Right hindlimb (tissue), 1 donor: ENCODE measurements around the gene PCDHA2.
"Not testable (repeated sequence)": the region's sequence is repeated elsewhere in the genome, so short reads cannot be mapped to it uniquely, and the experiment has no call there.

Experiments
- DNase-seq: peaks from one replicate; pipeline ENCODE4 v3.0.0-alpha.2; 2018

The PCDHA2 gene

DNA sequence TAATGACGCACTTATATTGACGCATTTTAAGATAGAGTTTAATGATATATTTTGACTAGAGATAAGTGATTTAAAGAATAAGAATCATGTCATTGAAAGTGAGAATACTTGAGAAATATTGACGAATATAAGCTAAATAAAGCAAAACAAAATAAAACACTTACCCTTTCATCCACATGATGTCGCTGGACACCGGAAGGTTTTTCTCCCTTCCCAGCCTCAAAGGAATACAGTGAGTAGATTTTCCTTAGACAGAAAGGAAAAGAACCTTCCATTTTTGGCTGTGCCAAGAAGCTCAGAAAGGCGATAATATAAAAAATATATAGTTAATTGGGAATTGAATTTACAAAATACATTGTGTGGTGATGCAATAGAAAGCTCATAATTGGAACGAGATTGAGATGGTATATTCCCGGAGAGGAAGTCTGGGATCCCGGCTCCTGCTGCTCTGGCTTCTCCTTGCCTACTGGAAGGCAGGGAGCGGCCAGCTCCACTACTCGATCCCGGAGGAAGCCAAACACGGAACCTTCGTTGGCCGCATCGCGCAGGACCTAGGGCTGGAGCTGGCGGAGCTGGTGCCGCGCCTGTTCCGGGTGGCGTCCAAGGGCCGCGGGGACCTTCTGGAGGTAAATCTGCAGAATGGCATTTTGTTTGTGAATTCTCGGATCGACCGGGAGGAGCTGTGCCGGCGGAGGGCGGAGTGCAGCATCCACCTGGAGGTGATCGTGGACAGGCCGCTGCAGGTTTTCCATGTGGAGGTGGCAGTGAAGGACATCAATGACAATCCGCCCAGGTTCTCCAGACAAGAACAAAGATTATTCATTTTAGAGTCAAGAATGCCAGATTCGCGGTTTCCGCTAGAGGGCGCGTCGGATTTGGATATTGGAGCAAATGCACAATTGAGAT is 27.0 kb downstream of the PCDHA2 start, which contains the start of gene PCDHA5:
TSS of gene PCDHA5 (plus strand) at position 239 of the 906 bp plus-strand sequence.
- no peak for DNase-seq

DNA sequence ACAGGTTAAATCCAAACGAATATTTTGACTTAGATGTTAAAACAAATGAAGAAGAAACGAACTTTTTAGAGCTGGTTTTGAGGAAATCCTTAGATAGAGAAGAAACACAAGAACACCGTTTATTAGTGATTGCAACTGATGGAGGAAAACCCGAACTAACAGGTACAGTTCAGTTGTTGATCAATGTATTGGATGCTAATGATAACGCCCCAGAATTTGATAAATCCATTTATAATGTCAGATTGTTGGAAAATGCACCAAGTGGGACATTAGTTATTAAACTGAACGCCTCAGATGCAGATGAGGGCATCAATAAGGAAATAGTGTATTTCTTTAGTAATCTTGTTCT is 27.6 kb downstream of the PCDHA2 start:
- DNase-seq, result no peak

DNA sequence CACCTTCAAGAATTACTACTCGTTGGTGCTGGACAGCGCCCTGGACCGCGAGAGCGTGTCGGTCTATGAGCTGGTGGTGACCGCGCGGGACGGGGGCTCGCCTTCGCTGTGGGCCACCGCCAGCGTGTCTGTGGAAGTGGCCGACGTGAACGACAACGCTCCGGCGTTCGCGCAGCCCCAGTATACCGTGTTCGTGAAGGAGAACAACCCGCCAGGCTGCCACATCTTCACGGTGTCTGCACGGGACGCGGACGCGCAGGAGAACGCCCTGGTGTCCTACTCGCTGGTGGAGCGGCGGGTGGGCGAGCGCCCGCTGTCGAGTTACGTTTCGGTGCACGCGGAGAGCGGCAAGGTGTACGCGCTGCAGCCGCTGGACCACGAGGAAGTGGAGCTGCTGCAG is 28.3 kb downstream of the PCDHA2 start:
- not testable (repeated sequence) for DNase-seq

DNA sequence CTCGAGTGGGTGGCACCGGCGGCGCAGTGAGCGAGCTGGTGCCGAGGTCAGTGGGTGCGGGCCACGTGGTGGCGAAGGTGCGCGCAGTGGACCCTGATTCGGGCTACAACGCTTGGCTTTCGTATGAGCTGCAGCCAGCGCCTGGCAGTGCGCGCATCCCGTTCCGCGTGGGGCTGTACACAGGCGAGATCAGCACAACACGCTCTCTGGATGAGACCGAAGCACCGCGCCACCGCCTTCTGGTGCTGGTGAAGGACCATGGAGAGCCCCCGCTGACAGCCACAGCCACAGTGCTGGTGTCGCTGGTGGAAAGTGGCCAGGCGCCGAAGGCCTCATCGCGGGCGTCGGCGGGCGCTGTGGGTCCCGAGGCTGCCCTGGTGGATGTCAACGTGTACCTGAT is 28.8 kb downstream of the PCDHA2 start:
- DNase-seq, result no peak

DNA sequence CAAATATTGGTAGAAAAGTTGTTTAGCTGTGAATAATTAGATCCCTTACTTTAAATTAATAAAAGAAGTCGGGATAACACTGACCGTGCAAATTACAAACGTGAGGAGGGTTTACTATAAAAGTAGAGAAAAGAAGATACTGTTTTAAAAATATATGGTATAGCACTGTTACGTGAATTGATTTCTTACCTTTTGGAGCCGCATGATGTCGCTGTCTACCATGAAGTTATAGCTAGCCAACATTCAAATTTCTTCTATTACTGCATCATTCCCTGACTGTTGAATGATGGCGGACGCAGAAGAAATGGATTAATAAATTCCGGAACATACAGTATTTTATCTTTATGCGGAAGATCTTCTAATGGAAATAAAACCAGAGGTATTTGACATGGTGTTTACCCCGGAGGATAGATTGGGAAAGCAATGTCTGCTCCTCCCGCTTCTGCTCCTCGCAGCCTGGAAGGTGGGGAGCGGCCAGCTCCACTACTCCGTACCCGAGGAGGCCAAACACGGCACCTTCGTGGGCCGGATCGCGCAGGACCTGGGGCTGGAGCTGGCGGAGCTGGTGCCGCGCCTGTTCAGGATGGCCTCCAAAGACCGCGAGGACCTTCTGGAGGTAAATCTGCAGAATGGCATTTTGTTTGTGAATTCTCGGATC is 33.2 kb downstream of the PCDHA2 start, which contains the start of gene PCDHA6:
TSS of gene PCDHA6 (plus strand) at position 257 of the 658 bp plus-strand sequence. CDS start at position 389, 132 bp downstream.
- DNase-seq, result no peak

DNA sequence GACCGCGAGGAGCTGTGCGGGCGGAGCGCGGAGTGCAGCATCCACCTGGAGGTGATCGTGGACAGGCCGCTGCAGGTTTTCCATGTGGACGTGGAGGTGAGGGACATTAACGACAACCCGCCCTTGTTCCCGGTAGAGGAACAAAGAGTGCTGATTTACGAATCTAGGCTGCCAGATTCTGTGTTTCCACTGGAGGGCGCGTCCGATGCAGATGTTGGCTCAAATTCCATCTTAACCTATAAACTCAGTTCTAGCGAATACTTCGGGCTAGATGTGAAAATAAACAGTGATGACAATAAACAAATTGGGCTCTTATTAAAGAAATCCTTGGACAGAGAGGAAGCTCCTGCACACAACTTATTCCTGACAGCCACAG is 33.7 kb downstream of the PCDHA2 start:
- no peak for DNase-seq

DNA sequence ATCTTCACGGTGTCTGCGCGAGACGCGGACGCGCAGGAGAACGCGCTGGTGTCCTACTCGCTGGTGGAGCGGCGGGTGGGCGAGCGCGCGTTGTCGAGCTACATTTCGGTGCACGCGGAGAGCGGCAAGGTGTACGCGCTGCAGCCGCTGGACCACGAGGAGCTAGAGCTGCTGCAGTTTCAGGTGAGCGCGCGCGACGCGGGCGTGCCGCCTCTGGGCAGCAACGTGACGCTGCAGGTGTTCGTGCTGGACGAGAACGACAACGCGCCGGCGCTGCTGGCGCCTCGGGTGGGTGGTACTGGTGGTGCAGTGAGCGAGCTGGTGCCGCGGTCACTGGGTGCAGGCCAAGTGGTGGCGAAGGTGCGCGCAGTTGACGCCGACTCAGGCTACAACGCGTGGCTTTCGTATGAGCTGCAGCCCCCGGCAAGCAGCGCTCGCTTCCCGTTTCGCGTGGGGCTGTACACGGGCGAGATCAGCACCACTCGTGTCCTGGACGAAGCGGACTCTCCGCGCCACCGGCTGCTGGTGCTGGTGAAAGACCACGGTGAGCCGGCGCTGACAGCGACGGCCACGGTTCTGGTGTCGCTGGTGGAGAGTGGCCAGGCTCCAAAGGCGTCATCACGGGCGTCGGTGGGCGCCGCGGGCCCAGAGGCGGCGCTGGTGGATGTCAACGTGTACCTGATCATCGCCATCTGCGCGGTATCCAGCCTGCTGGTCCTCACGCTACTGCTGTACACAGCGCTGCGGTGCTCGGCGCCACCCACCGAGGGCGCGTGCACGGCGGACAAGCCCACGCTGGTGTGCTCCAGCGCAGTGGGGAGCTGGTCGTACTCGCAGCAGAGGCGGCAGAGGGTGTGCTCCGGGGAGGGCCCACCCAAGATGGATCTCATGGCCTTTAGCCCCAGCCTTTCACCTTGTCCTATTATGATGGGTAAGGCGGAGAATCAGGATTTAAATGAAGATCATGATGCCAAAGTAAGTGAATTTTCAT is 35.2 kb downstream of the PCDHA2 start:
- DNase-seq, result not testable (repeated sequence)

DNA sequence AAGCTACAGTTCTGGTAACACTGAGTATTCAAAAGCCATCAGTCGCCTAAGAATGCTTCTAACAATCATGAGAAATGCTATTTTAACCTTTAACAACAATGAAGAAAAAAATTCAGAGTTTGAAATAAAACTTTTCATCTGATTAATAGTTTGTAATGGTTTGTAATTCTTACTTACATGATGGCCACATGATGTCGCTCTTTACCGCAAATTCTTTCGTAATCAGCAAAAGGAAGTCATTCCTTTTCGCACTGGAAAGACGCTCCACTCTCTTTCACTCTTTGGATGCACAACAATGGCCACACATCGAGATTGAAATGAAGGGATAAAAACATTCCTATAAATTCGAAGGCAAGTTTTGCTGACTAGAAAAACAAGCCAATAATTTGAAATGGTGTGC is 39.3 kb downstream of the PCDHA2 start, which contains the start of gene PCDHA7:
TSS of gene PCDHA7 (plus strand) at position 277 of the 400 bp plus-strand sequence. CDS start at position 392, 115 bp downstream.
- no peak for DNase-seq

DNA sequence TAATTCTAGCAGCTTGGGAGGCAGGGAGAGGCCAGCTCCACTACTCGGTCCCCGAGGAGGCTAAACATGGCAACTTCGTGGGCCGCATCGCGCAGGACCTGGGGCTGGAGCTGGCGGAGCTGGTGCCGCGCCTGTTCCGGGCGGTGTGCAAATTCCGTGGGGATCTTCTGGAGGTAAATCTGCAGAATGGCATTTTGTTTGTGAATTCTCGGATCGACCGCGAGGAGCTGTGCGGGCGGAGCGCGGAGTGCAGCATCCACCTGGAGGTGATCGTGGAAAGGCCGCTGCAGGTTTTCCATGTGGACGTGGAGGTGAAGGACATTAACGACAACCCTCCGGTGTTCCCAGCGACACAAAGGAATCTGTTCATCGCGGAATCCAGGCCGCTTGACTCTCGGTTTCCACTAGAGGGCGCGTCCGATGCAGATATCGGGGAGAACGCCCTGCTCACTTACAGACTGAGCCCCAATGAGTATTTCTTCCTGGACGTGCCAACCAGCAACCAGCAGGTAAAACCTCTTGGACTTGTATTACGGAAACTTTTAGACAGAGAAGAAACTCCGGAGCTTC is 39.9 kb downstream of the PCDHA2 start:
- not testable (repeated sequence) for DNase-seq

DNA sequence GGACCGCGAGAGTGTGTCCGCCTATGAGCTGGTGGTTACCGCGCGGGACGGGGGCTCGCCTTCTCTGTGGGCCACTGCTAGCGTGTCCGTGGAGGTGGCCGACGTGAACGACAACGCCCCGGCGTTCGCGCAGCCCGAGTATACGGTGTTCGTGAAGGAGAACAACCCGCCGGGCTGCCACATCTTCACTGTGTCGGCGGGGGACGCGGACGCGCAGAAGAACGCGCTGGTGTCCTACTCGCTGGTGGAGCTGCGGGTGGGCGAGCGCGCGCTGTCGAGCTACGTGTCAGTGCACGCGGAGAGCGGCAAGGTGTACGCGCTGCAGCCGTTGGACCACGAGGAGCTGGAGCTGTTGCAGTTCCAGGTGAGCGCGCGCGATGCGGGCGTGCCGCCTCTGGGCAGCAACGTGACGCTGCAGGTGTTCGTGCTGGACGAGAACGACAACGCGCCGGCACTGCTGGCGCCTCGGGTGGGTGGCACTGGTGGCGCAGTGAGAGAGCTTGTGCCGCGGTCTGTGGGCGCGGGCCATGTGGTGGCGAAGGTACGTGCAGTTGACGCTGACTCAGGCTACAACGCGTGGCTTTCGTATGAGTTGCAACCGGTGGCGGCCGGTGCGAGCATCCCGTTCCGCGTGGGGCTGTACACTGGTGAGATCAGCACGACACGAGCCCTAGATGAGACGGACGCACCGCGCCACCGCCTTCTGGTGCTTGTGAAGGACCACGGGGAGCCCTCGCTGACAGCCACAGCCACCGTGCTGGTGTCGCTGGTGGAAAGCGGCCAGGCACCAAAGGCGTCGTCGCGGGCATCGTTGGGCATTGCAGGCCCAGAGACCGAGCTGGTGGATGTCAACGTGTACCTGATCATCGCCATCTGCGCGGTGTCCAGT is 41.2 kb downstream of the PCDHA2 start:
- no peak for DNase-seq

DNA sequence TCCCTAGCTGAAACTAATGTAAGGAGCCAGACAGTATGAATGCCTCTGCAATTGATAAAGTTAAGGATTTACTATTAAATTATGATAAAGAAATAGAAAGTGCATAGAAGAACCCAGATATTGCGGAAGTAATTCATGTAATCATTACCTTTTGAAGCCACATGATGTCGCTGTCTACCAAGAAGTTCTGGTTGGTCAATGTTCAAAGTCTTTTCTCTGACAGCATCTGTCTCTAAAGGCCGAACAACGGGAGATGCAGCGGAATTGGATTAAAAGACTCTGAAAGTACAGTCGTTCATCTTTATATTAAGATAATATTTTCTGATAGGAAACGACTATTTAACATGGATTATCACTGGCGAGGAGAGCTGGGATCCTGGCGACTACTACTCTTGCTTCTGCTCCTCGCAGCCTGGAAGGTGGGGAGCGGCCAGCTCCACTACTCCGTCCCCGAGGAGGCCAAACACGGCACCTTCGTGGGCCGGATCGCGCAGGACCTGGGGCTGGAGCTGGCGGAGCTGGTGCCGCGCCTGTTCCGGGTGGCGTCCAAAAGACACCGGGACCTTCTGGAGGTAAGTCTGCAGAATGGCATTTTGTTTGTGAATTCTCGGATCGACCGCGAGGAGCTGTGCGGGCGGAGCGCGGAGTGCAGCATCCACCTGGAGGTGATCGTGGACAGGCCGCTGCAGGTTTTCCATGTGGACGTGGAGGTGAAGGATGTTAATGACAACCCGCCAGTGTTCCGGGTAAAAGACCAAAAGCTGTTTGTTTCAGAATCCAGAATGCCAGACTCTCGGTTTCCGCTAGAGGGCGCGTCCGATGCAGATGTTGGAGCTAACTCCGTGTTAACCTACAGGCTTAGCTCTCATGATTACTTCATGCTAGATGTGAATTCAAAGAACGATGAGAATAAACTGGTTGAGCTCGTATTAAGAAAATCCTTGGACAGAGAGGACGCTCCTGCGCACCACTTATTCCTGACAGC is 46.6 kb downstream of the PCDHA2 start, which contains the start of gene PCDHA8:
TSS of gene PCDHA8 (plus strand) at position 210 of the 985 bp plus-strand sequence. CDS start at position 345, 135 bp downstream.
- DNase-seq, result no peak

DNA sequence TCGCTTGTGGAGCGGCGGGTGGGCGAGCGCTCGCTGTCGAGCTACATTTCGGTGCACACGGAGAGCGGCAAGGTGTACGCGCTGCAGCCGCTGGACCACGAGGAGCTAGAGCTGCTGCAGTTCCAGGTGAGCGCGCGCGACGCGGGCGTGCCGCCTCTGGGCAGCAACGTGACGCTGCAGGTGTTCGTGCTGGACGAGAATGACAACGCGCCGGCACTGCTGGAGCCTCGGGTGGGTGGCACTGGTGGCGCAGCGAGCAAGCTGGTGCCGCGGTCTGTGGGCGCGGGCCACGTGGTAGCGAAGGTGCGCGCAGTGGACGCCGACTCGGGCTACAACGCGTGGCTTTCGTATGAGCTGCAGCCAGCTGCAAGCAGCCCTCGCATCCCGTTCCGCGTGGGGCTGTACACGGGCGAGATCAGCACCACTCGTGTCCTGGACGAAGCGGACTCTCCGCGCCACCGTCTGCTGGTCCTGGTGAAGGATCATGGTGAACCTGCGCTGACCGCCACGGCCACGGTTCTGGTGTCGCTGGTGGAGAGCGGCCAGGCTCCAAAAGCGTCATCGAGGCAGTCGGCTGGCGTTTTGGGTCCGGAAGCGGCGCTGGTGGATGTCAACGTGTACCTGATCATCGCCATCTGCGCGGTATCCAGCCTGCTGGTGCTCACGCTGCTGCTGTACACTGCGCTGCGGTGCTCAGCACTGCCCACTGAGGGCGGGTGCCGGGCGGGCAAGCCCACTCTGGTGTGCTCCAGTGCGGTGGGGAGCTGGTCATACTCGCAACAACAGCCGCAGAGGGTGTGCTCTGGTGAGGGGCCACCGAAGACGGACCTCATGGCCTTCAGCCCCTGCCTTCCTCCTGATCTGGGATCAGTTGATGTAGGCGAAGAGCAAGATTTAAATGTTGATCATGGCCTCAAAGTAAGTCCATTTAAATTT is 48.4 kb downstream of the PCDHA2 start:
- no peak for DNase-seq
